ENCODE data around the gene VIM. TPM values are rescaled to one million over a fixed set of nuclear protein-coding genes. Genes with fewer than 3 reads are reported as not detected.

Gene VIM
- total RNA-seq, 6 experiments from 2014 or later: 39.3 to 160 (median 97.4) TPM

- DNase-seq: no peak
- 61% methylated on average over 5 of the region's 5 CpGs for WGBS (ENCODE audit: insufficient coverage, low coverage, low lambda C conversion rate, missing lambda C conversion rate)
- Histone ChIP-seq H3K27me3 (no peaks in the 10 kb centered on the region), H3K9me3 (no peaks in the 10 kb centered on the region), H3K27ac (no peak overlapping the region), H3K4me3 (no peak overlapping the region), H3K4me1 (no peaks in the 10 kb centered on the region), H3K36me3 (peaks cover 0 to 35% (median 0%) of the 10 kb centered on the region in 4 donors)
- no peak for ATAC-seq
- no peak for TF ChIP-seq CTCF (IDR thresholded peaks at IDR 0.05)
- TF ChIP-seq POLR2A (IDR thresholded peaks at IDR 0.05): no peak
- intact Hi-C loops (cut with DNase I): no loop called here
Measured at GRCh38 chr10:17237149-17237527, 9.1 kb downstream of the VIM start.

- Histone ChIP-seq H3K27me3 (no peaks in the 10 kb centered on the region), H3K27ac (no peak overlapping the region), H3K9me3 (no peaks in the 10 kb centered on the region), H3K4me1 (no peaks in the 10 kb centered on the region), H3K36me3 (peaks cover 0 to 34% (median 0%) of the 10 kb centered on the region in 4 donors), H3K4me3 (no peak overlapping the region)
- TF ChIP-seq POLR2A (IDR thresholded peaks at IDR 0.05) (no peak), CTCF (IDR thresholded peaks at IDR 0.05) (no peak)
- intact Hi-C loops (cut with DNase I): no loop called here
- 79% methylated on average over 4 of the region's 4 CpGs for WGBS (ENCODE audit: insufficient coverage, low coverage, low lambda C conversion rate, missing lambda C conversion rate)
- ATAC-seq (no peak), DNase-seq (no peak)
Measured at GRCh38 chr10:17237915-17238444, 9.9 kb downstream of the VIM start.

GRCh38 chr10:17238445-17239291 is 10.6 kb downstream of the VIM start:
- Histone ChIP-seq H3K27ac (no peak overlapping the region), H3K4me1 (no peaks in the 10 kb centered on the region), H3K4me3 (no peak overlapping the region), H3K9me3 (no peaks in the 10 kb centered on the region), H3K27me3 (no peaks in the 10 kb centered on the region), H3K36me3 (peaks cover 0 to 28% (median 0%) of the 10 kb centered on the region in 4 donors)
- intact Hi-C loops (cut with DNase I): no loop called here
- DNase-seq: no peak
- no peak for ATAC-seq
- TF ChIP-seq CTCF (IDR thresholded peaks at IDR 0.05) (no peak), POLR2A (IDR thresholded peaks at IDR 0.05) (no peak)
- WGBS (ENCODE audit: insufficient coverage, low coverage, low lambda C conversion rate, missing lambda C conversion rate): 70% methylated on average over 8 of the region's 12 CpGs

- no peak for ATAC-seq
- Histone ChIP-seq H3K36me3 (peaks cover 0 to 19% (median 0%) of the 10 kb centered on the region in 4 donors), H3K4me1 (no peaks in the 10 kb centered on the region), H3K27me3 (no peaks in the 10 kb centered on the region), H3K27ac (no peak overlapping the region), H3K9me3 (no peaks in the 10 kb centered on the region), H3K4me3 (no peak overlapping the region)
- intact Hi-C loops (cut with DNase I): no loop called here
- TF ChIP-seq CTCF (IDR thresholded peaks at IDR 0.05) (no peak), POLR2A (IDR thresholded peaks at IDR 0.05) (no peak)
- no peak for DNase-seq
- 77% methylated on average over 6 of the region's 6 CpGs for WGBS (ENCODE audit: insufficient coverage, low coverage, low lambda C conversion rate, missing lambda C conversion rate)
Measured at GRCh38 chr10:17239345-17240085, 11.5 kb downstream of the VIM start.

Measured in right lobe of liver (tissue), 6 donors.